BE2C (cell line): ENCODE measurements around the gene SLC25A38.

ENCODE experiments used
- DNase-seq: peaks from one replicate; pipeline ENCODE4 v3.0.0-alpha.2; 2020
- H3K27me3 ChIP-seq: fragments of 250-450 bp; sonication (Bioruptor Pico); 2 replicates; pipeline ENCODE4 v1.5.1; 2020; ENCODE audit warnings: mild to moderate bottlenecking
- H3K36me3 ChIP-seq: fragments of 250-450 bp; sonication (Bioruptor Pico); 2 replicates; pipeline ENCODE4 v1.5.1; 2020; ENCODE audit warnings: mild to moderate bottlenecking
- H3K4me1 ChIP-seq: fragments of 250-450 bp; sonication (Bioruptor Pico); 2 replicates; pipeline ENCODE4 v1.5.1; 2020
- H3K4me3 ChIP-seq: 2 replicates; pipeline ENCODE4 v1.5.1; 2011; ENCODE audit warnings: low read depth, low read length
- H3K9me3 ChIP-seq: fragments of 250-450 bp; sonication (Bioruptor Pico); 2 replicates; pipeline ENCODE4 v1.5.1; 2020
- CTCF ChIP-seq: IDR thresholded peaks from 2 replicates; pipeline ENCODE4 v1.5.1; 2012; ENCODE audit warnings: mild to moderate bottlenecking, low read depth, low read length

SLC25A38 gene

GRCh38 chr3:39376959-39377634 is 6.1 kb upstream of the SLC25A38 start:
- DNase-seq = no peak
- Histone ChIP-seq H3K4me3 (no peak overlapping the region), H3K4me1 (no peaks in the 10 kb centered on the region), H3K36me3 (no peaks in the 10 kb centered on the region), H3K9me3 (no peaks in the 10 kb centered on the region), H3K27me3 (no peaks in the 10 kb centered on the region; the same call in none of the 2 replicates)
- no peak for TF ChIP-seq CTCF

- no peaks in the 10 kb centered on the region for H3K4me1 ChIP-seq
- no peaks in the 10 kb centered on the region for H3K9me3 ChIP-seq
- peak; percentile 24 for DNase-seq
- no peaks in the 10 kb centered on the region for H3K36me3 ChIP-seq
- TF ChIP-seq CTCF = peak; percentile 59
- H3K27me3 ChIP-seq = no peaks in the 10 kb centered on the region; the same call in none of the 2 replicates
- H3K4me3 ChIP-seq = no peak overlapping the region
Measured at GRCh38 chr3:39378088-39378487, 5.1 kb upstream of the SLC25A38 start.

GRCh38 chr3:39378957-39379777 is 4.0 kb upstream of the SLC25A38 start:
- H3K4me3 ChIP-seq = no peak overlapping the region
- DNase-seq = no peak
- no peaks in the 10 kb centered on the region for H3K4me1 ChIP-seq
- TF ChIP-seq CTCF = no peak
- H3K36me3 ChIP-seq = no peaks in the 10 kb centered on the region
- H3K9me3 ChIP-seq = no peaks in the 10 kb centered on the region
- H3K27me3 ChIP-seq = no peaks in the 10 kb centered on the region; the same call in 1 of the 2 replicates

- Histone ChIP-seq H3K4me3 (no peak overlapping the region), H3K27me3 (no peaks in the 10 kb centered on the region; the same call in 1 of the 2 replicates), H3K4me1 (no peaks in the 10 kb centered on the region), H3K36me3 (no peaks in the 10 kb centered on the region), H3K9me3 (no peaks in the 10 kb centered on the region)
- DNase-seq = no peak
- no peak for TF ChIP-seq CTCF
Measured at GRCh38 chr3:39379778-39380155, 3.4 kb upstream of the SLC25A38 start.

GRCh38 chr3:39381432-39381831 is 1.7 kb upstream of the SLC25A38 start:
- no peak for TF ChIP-seq CTCF
- no peak overlapping the region for H3K4me3 ChIP-seq
- no peaks in the 10 kb centered on the region for H3K9me3 ChIP-seq
- no peaks in the 10 kb centered on the region for H3K27me3 ChIP-seq
- DNase-seq = no peak
- H3K36me3 ChIP-seq = no peaks in the 10 kb centered on the region
- no peaks in the 10 kb centered on the region for H3K4me1 ChIP-seq
